ENCODE measurements around the gene PYDC1.

DNA sequence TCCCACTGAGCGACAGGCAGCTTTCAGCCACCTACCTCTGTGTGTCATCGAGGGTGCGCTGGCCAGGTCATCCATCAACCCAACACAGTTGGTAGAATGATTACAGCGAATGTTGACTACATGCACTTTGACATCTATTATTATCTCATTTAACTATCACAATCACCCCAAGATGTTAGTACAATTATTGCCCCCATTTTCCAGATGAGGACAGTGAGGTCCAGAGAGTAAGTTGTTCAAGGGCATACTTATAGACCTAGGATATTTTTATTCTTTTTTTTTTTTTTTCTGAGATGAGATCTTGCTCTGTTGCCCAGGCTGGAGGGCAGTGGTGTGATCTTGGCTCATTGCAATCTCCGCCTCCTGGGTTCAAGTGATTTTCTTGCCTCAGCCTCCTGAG is 34.5 kb upstream of the PYDC1 start:
- TF ChIP-seq CTCF (conservative IDR thresholded peaks at IDR 0.05 in 1 of 2, IDR thresholded peaks at IDR 0.05 in 1 of 2; ENCODE audit: low read depth in 1 of 2, low read length in 2 of 2) (no peak), EZH2 (IDR thresholded peaks at IDR 0.05; ENCODE audit: low read length, missing control alignments) (no peak)
